Right lobe of liver (tissue), 4 donors: ENCODE results near the gene SERPINB7.

ENCODE experiments used
- POLR2A ChIP-seq: fragments of 450-650 bp; IDR thresholded peaks from one replicate; pipeline ENCODE4 v1.6.1; 2017; ENCODE audit warnings: antibody characterized with exemption, mild to moderate bottlenecking
- TF ChIP-seq, protein P1 (sequence below), 4 donors: fragments of 200-600 bp in 3 of 4; fragments of 450-650 bp in 1 of 4; IDR thresholded peaks; one replicate each; pipeline versions ENCODE4 v1.5.1 to v1.8.0; 2016 to 2022; ENCODE audit warnings: antibody characterized with exemption in 4 of 4, mild to moderate bottlenecking in 2 of 4
- donor health status: DM: no; HTN: no; CAD: no.
- donor health status: DM: no; HTN: no; CAD: no.
- donor health status: DM: no; HTN: yes; CAD: no.

DNA sequence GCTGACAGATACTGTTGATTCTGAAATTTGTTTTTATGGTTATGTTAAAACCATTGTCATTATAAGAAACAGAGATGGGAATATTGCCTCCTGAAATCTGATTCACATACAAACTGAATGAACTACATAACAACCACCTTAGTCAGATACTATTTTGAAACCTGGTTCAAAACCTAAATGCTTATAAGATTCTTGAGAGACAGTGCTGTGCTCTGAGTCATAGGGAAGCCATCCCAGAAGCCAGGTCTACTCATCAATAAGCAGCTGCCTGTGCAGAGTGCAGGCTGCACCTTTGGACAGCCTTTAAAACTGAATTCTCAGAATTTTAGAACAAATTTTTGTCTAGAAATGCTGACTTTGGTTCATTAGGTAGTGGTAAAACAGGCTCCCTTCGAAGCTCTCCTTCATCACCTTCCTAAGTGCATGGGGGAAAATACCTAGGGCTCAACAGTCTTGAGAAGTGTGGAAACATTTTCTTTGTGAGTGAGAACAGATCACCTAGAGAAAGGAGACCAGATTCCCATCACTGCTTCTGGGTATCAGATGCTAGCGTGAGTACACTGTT, at the start of gene SERPINB7:
- TF ChIP-seq, protein P1, sequence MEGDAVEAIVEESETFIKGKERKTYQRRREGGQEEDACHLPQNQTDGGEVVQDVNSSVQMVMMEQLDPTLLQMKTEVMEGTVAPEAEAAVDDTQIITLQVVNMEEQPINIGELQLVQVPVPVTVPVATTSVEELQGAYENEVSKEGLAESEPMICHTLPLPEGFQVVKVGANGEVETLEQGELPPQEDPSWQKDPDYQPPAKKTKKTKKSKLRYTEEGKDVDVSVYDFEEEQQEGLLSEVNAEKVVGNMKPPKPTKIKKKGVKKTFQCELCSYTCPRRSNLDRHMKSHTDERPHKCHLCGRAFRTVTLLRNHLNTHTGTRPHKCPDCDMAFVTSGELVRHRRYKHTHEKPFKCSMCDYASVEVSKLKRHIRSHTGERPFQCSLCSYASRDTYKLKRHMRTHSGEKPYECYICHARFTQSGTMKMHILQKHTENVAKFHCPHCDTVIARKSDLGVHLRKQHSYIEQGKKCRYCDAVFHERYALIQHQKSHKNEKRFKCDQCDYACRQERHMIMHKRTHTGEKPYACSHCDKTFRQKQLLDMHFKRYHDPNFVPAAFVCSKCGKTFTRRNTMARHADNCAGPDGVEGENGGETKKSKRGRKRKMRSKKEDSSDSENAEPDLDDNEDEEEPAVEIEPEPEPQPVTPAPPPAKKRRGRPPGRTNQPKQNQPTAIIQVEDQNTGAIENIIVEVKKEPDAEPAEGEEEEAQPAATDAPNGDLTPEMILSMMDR (IDR thresholded peaks at IDR 0.05) = no peak
- no peak for TF ChIP-seq POLR2A
